ENCODE measurements around the gene HSFY2.
"Not testable (repeated sequence)": the region's sequence is repeated elsewhere in the genome, so short reads cannot be mapped to it uniquely, and the experiment has no call there.

The HSFY2 gene, protein sequence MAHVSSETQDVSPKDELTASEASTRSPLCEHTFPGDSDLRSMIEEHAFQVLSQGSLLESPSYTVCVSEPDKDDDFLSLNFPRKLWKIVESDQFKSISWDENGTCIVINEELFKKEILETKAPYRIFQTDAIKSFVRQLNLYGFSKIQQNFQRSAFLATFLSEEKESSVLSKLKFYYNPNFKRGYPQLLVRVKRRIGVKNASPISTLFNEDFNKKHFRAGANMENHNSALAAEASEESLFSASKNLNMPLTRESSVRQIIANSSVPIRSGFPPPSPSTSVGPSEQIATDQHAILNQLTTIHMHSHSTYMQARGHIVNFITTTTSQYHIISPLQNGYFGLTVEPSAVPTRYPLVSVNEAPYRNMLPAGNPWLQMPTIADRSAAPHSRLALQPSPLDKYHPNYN

DNA sequence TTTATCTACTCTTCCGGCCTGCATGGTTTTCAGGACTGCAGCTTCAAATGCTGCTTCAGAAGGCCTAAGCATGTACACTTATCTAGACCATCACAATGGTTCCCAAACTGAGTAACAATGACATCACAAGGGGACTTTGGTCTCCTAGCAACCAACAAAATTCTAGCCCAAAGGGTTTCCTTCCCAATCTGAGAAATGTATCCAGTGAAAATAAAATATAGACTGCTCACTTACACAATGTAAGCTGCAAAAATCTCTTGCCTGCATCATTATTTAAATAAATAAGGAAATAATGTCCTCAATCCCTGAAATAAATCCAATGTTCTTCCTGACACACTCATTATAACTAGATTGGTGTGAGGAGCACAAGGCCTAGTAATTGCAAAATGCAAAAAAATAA, at the start of gene HSFY2:
Gene HSFY2 (minus strand): TSS at position 101 of the 400 bp plus-strand sequence. CDS start 117 bp downstream, outside the sequence.
- H3K4me1 ChIP-seq (ENCODE audit: control insufficient read depth, insufficient read depth, low read length); H3K4me3 ChIP-seq (ENCODE audit: low read length in 2 of 2); H3K9ac ChIP-seq (ENCODE audit: low read length in 2 of 2); H3K27ac ChIP-seq (ENCODE audit: low read length); H3K36me3 ChIP-seq (ENCODE audit: control insufficient read depth in 2 of 2, insufficient read depth in 2 of 2, low read length in 2 of 2); H3K9me3 ChIP-seq (ENCODE audit: control insufficient read depth in 2 of 2, low read length in 2 of 2); H3K27me3 ChIP-seq (ENCODE audit: control insufficient read depth in 1 of 2, insufficient read depth in 2 of 2, low read length in 2 of 2): not testable (repeated sequence)

DNA sequence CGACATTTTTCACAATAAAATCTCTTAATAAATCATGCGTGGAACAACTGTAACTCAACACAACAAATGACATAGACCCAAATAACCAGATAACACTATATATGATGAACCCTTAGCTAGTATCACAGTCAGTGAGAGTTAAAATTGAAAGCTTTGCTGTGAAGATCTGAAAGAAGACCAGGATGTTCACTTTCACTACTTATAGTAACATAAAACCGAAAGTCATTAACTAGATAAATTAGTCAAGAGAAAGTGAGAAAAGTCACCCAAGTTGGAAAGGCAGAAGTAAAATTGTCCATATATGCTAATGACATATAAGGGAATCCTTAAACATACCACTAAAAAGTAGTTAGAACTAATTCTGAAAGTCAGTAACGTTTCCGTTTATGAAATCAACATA, 42.2 kb upstream of the HSFY2 start:
- H3K36me3 ChIP-seq (ENCODE audit: control insufficient read depth in 2 of 2, insufficient read depth in 2 of 2, low read length in 2 of 2); H3K4me3 ChIP-seq (ENCODE audit: low read length in 2 of 2); H3K9me3 ChIP-seq (ENCODE audit: control insufficient read depth in 2 of 2, low read length in 2 of 2); H3K27ac ChIP-seq (ENCODE audit: low read length); H3K4me1 ChIP-seq (ENCODE audit: control insufficient read depth, insufficient read depth, low read length); H3K9ac ChIP-seq (ENCODE audit: low read length in 2 of 2); H3K27me3 ChIP-seq (ENCODE audit: control insufficient read depth in 1 of 2, insufficient read depth in 2 of 2, low read length in 2 of 2): not testable (repeated sequence)

DNA sequence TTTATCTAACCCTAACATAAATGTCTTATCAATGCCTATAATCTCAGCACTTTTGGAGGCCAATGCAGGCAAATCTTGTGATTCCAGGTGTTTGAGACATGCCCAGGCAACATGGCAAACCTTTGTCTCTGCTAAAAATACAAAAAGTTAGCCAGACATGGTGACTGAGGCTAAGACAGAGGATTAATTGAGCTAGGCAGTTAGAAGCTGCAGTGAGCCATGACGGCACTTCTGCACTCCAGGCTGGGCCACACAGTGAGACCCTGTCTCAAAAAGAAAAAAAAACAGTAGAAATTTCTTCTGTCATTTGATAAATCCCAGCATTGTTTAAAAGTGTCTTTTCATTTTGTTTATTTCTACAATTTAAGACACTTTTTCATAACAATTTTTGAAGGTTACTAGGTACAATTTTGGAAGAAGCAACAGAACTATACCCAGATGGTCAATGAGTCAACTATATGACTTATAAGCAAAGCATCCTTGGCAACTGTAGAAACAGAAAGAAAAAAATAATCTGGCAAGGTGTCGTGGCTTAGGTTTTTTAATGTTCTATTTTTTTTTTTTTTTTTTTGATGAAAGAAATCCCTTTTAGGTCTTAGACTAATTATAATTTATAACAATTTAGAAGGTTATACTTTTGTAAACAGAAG, 15.3 kb upstream of the HSFY2 start:
- H3K4me1 ChIP-seq (ENCODE audit: control insufficient read depth, insufficient read depth, low read length); H3K36me3 ChIP-seq (ENCODE audit: control insufficient read depth in 2 of 2, insufficient read depth in 2 of 2, low read length in 2 of 2); H3K9ac ChIP-seq (ENCODE audit: low read length in 2 of 2); H3K4me3 ChIP-seq (ENCODE audit: low read length in 2 of 2); H3K27me3 ChIP-seq (ENCODE audit: control insufficient read depth in 1 of 2, insufficient read depth in 2 of 2, low read length in 2 of 2); H3K9me3 ChIP-seq (ENCODE audit: control insufficient read depth in 2 of 2, low read length in 2 of 2); H3K27ac ChIP-seq (ENCODE audit: low read length): not testable (repeated sequence)

DNA sequence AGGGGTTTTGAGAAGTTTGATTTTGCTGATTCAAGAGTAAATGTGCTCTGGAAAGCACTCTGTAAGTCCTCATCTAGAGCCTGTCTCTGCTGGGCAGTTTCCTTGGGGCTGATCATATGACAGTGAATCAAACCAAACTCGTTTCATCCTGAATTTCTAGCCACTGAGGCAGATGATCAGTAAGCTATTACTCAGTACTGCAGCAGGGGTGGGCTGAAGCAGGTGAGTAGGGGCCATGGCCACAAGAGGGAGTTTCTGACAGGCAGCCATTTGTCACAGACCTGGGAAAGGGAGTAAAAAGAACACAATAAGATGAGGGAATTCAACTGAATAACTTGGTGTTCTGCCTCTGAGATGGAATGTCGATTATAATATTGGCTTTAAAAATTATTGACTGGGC, 19.5 kb downstream of the HSFY2 start:
- H3K9ac ChIP-seq (ENCODE audit: low read length in 2 of 2); H3K36me3 ChIP-seq (ENCODE audit: control insufficient read depth in 2 of 2, insufficient read depth in 2 of 2, low read length in 2 of 2); H3K4me1 ChIP-seq (ENCODE audit: control insufficient read depth, insufficient read depth, low read length); H3K9me3 ChIP-seq (ENCODE audit: control insufficient read depth in 2 of 2, low read length in 2 of 2); H3K27ac ChIP-seq (ENCODE audit: low read length); H3K4me3 ChIP-seq (ENCODE audit: low read length in 2 of 2); H3K27me3 ChIP-seq (ENCODE audit: control insufficient read depth in 1 of 2, insufficient read depth in 2 of 2, low read length in 2 of 2): not testable (repeated sequence)

DNA sequence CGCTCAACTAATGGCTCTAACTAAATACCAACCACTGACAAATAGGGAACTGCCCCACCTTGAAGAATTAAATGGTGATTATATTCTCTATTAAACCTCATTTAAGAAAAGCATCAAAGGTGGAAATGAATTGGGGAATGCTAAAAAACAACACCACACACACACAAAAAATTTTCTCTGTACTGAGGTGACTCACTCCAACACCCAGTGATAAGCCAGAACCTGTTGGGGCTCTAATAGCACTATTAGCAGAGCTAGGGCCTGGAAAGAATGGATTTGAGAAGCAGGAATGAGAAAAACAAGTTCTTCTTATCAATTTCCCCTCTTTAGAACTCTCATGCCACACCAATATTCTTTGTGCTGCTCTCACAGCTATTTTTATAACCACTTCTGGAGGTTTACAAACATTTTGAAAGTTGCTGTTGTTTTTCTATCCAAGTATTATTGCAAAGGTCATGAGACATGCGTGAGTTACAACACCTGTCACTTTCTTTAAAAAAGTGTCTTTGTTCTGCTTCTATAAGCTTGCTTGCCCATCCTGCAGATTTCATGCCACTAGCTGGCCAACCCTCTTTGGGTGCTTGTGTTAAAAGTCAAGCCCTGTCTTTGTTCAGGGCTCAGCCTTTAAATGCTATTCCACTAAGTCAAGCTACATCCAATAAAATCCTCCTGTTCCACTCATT, 20.3 kb downstream of the HSFY2 start:
- not testable (repeated sequence) for H3K9me3 ChIP-seq (ENCODE audit: control insufficient read depth in 2 of 2, low read length in 2 of 2); H3K36me3 ChIP-seq (ENCODE audit: control insufficient read depth in 2 of 2, insufficient read depth in 2 of 2, low read length in 2 of 2)

DNA sequence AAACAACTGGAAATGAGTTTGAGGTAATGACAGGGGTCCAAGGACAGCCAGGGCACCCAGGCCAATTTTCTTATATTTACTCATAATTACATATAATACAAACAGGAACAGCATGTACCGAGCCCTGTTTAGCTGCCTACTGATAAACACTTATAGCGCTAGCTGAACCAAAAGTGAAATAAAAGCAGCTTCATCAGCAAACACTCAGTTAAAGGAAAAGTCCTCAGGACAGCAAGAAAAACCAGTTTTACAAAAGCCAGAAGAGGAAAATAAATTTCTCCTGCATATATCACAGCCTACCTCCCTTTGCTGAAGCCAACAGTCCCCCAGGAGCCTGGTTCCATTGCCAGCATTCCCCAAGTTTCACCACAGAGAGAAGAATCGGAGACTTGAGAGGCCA, 49.8 kb downstream of the HSFY2 start:
- not testable (repeated sequence) for H3K4me3 ChIP-seq (ENCODE audit: low read length in 2 of 2); H3K27ac ChIP-seq (ENCODE audit: low read length); H3K36me3 ChIP-seq (ENCODE audit: control insufficient read depth in 2 of 2, insufficient read depth in 2 of 2, low read length in 2 of 2); H3K27me3 ChIP-seq (ENCODE audit: control insufficient read depth in 1 of 2, insufficient read depth in 2 of 2, low read length in 2 of 2); H3K9me3 ChIP-seq (ENCODE audit: control insufficient read depth in 2 of 2, low read length in 2 of 2); H3K4me1 ChIP-seq (ENCODE audit: control insufficient read depth, insufficient read depth, low read length); H3K9ac ChIP-seq (ENCODE audit: low read length in 2 of 2)

More for the DNA sequence above, 20.3 kb downstream of the HSFY2 start:
- H3K4me3 ChIP-seq (ENCODE audit: low read length in 2 of 2); H3K9ac ChIP-seq (ENCODE audit: low read length in 2 of 2); H3K27ac ChIP-seq (ENCODE audit: low read length); H3K4me1 ChIP-seq (ENCODE audit: control insufficient read depth, insufficient read depth, low read length); H3K27me3 ChIP-seq (ENCODE audit: control insufficient read depth in 1 of 2, insufficient read depth in 2 of 2, low read length in 2 of 2): not testable (repeated sequence)
